GM21723 (cell line): ENCODE measurements around the gene HAUS6.
"Not testable (repeated sequence)": the region's sequence is repeated elsewhere in the genome, so short reads cannot be mapped to it uniquely, and the experiment has no call there.

Experiments
- ATAC-seq: cut with Tn5 transposase; IDR thresholded peaks from one replicate; pipeline ENCODE4 v1.9.1; 2021; ENCODE audit warnings: mild to moderate bottlenecking, moderate library complexity; ENCODE audit not compliant: unreplicated experiment

HAUS6 gene

GRCh38 chr9:19102631-19103345 lies at the start of gene HAUS6:
Gene HAUS6, minus strand, starts transcription at chr9:19102904. Its CDS starts 253 bp downstream, at chr9:19102651.
- ATAC-seq = peak; percentile 99

GRCh38 chr9:19152160-19152498 lies 49.4 kb upstream of the HAUS6 start:
- ATAC-seq = not testable (repeated sequence)

- no peak for ATAC-seq
Measured at GRCh38 chr9:19151425-19152159, 48.9 kb upstream of the HAUS6 start.

- no peak for ATAC-seq
Measured at GRCh38 chr9:19149230-19149629, 46.5 kb upstream of the HAUS6 start.

- no peak for ATAC-seq
Measured at GRCh38 chr9:19148187-19148586, 45.5 kb upstream of the HAUS6 start.

GRCh38 chr9:19146441-19147024 lies 43.8 kb upstream of the HAUS6 start:
- no peak for ATAC-seq

GRCh38 chr9:19145881-19146280 lies 43.2 kb upstream of the HAUS6 start:
- no peak for ATAC-seq

GRCh38 chr9:19140259-19140658 lies 37.6 kb upstream of the HAUS6 start:
- no peak for ATAC-seq

GRCh38 chr9:19138084-19138483 lies 35.4 kb upstream of the HAUS6 start:
- ATAC-seq = no peak

- ATAC-seq = no peak
Measured at GRCh38 chr9:19137282-19137681, 34.6 kb upstream of the HAUS6 start.

- no peak for ATAC-seq
Measured at GRCh38 chr9:19136129-19136528, 33.4 kb upstream of the HAUS6 start.

- ATAC-seq = no peak
Measured at GRCh38 chr9:19133549-19134345, 31.0 kb upstream of the HAUS6 start.

- no peak for ATAC-seq
Measured at GRCh38 chr9:19130436-19130835, 27.7 kb upstream of the HAUS6 start.

GRCh38 chr9:19127871-19128500 lies 25.3 kb upstream of the HAUS6 start:
- ATAC-seq = peak; percentile 26

GRCh38 chr9:19124430-19124793 lies 21.7 kb upstream of the HAUS6 start:
- ATAC-seq = no peak

GRCh38 chr9:19122490-19123042 lies 19.9 kb upstream of the HAUS6 start:
- ATAC-seq = no peak

- ATAC-seq = no peak
Measured at GRCh38 chr9:19120877-19121276, 18.2 kb upstream of the HAUS6 start.

GRCh38 chr9:19119801-19120440 lies 17.2 kb upstream of the HAUS6 start:
- ATAC-seq = no peak

- ATAC-seq = no peak
Measured at GRCh38 chr9:19119246-19119645, 16.5 kb upstream of the HAUS6 start.

- no peak for ATAC-seq
Measured at GRCh38 chr9:19117039-19117716, 14.5 kb upstream of the HAUS6 start.
